AG04450 (cell line): Measurements from ENCODE around the gene MPST. TPM values are rescaled to one million over a fixed set of nuclear protein-coding genes. Genes with fewer than 3 reads are reported as not detected.

Source experiments
- CTCF ChIA-PET: fragments of 300-600, 350-600 bp; formaldehyde crosslinking; extraction: SDS; loops from one replicate; lab custom pipeline; 2022; ENCODE audit warnings: antibody characterized with exemption, inconsistent platforms; lab: Charles Lee
- POLR2A ChIA-PET: fragments of 350-600 bp; formaldehyde crosslinking; extraction: SDS; loops from one replicate; lab custom pipeline; 2021; ENCODE audit warnings: antibody characterized with exemption, inconsistent platforms; lab: Yijun Ruan, JAX
- DNase-seq: peaks from one replicate; pipeline ENCODE4 v3.0.0-alpha.2; 2011; ENCODE audit warnings: low read depth, low spot score
- H3K27ac ChIP-seq: one replicate; pipeline ENCODE4 v1.5.1; 2012; ENCODE audit warnings: low read depth, low read length, control low read depth
- H3K27me3 ChIP-seq: one replicate; pipeline ENCODE4 v1.6.0; 2012; ENCODE audit warnings: low read length; ENCODE audit not compliant: control insufficient read depth, insufficient read depth
- H3K4me3 ChIP-seq: 2 replicates; pipeline ENCODE4 v1.5.1; 2011; ENCODE audit warnings: mild to moderate bottlenecking, low read depth, low read length, control low read depth
- H3K9me3 ChIP-seq: 2 replicates; pipeline ENCODE4 v1.5.1; 2012; ENCODE audit warnings: low read length; ENCODE audit not compliant: control insufficient read depth, insufficient read depth
- polyA plus RNA-seq: library from polyadenylated mRNA; depleted of rRNA; stranded (reverse); fragments of >200 nt; gene quantifications from 2 replicates; pipeline ENCODE4 v1.2.3, GENCODE V29; 2011
- TF ChIP-seq, protein P1 (sequence below): IDR thresholded peaks from 2 replicates; pipeline ENCODE4 v1.5.1; 2011; ENCODE audit warnings: low read depth, low read length, control low read depth, inconsistent platforms

The MPST gene
- polyA plus RNA-seq, 1 experiment: 33.3 TPM

DNA sequence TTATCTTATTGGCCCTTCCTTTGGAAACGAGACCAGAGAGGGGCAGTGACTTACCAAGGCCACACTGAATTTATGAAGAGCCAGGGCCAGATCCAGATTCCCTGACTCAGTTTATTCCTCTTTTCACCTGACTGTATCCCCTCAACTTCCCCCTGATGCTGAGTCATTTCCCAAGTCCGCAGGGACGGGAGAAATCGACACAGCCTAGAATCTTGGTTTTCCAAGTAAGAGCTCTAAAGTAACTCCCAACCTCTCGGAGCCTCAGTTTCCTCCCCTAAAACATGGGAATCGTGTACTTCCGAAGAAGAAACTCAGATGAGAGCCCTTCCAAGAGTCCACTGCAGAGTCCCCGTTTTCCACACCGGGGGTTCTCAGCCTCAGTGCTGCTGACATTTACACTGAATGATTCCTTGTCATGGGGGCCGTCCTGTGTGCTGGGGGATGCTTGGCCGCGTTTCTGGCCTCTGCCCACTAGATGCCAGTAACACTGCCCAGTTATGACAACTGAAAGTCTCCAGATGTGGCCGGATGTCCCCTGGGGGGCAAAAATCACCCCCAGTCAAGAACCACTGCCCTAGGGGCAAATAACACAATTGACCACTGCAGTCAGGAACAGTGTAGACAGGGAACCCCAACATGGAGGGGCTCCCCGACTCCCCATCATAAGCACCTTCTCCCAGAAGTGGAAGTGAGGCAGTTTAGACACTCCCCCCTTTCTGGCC is 11.2 kb downstream of the MPST start:
- POLR2A ChIA-PET: interaction anchor here (1.4 kb wide), 1 partner anchor 11 kb away, joined by 4 read pairs; the partner anchor contains the start of genes MPST and TST
- H3K4me3 ChIP-seq: no peak overlapping the region

DNA sequence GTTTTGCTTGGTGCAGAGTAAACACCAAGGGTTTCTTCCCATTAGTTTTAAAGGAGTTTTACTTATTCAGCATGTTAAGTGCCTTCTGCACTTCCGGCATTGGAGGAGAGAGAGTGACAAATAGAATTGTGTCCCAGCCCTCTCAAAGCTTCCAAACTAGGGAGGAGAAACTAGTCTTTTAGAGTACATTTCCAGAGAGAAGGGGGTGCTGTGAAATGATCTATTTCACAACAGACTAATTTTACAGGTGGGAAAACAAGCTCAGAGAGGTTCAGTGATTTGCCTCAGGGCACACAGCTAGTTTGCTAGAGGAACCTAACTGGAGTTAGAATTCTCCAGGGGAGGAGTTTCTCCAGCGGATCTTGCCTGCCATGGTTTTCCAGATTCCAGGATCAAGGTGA is 12.6 kb downstream of the MPST start:
- Histone ChIP-seq H3K27me3 (peaks cover 2% of the 10 kb centered on the region), H3K4me3 (no peak overlapping the region), H3K9me3 (no peaks in the 10 kb centered on the region), H3K27ac (no peak overlapping the region)
- DNase-seq: no peak
- CTCF ChIA-PET: interaction anchor here (0.8 to 4.2 kb wide), 3 partner anchors 12 to 14 kb away, joined by 3 to 36 read pairs (median 11); partner anchors contain the start of genes MPST and TST
- TF ChIP-seq, protein P1, sequence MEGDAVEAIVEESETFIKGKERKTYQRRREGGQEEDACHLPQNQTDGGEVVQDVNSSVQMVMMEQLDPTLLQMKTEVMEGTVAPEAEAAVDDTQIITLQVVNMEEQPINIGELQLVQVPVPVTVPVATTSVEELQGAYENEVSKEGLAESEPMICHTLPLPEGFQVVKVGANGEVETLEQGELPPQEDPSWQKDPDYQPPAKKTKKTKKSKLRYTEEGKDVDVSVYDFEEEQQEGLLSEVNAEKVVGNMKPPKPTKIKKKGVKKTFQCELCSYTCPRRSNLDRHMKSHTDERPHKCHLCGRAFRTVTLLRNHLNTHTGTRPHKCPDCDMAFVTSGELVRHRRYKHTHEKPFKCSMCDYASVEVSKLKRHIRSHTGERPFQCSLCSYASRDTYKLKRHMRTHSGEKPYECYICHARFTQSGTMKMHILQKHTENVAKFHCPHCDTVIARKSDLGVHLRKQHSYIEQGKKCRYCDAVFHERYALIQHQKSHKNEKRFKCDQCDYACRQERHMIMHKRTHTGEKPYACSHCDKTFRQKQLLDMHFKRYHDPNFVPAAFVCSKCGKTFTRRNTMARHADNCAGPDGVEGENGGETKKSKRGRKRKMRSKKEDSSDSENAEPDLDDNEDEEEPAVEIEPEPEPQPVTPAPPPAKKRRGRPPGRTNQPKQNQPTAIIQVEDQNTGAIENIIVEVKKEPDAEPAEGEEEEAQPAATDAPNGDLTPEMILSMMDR: no peak
- POLR2A ChIA-PET: no interaction called here

More for the DNA sequence above, 11.2 kb downstream of the MPST start:
- no peak overlapping the region for H3K27ac ChIP-seq
- CTCF ChIA-PET: interaction anchor here (4.2 kb wide), 1 partner anchor 10 kb away, joined by 36 read pairs; the partner anchor contains the start of genes MPST and TST
- TF ChIP-seq, protein P1: no peak
- DNase-seq: no peak
- no peaks in the 10 kb centered on the region for H3K9me3 ChIP-seq
- H3K27me3 ChIP-seq: no peaks in the 10 kb centered on the region

DNA sequence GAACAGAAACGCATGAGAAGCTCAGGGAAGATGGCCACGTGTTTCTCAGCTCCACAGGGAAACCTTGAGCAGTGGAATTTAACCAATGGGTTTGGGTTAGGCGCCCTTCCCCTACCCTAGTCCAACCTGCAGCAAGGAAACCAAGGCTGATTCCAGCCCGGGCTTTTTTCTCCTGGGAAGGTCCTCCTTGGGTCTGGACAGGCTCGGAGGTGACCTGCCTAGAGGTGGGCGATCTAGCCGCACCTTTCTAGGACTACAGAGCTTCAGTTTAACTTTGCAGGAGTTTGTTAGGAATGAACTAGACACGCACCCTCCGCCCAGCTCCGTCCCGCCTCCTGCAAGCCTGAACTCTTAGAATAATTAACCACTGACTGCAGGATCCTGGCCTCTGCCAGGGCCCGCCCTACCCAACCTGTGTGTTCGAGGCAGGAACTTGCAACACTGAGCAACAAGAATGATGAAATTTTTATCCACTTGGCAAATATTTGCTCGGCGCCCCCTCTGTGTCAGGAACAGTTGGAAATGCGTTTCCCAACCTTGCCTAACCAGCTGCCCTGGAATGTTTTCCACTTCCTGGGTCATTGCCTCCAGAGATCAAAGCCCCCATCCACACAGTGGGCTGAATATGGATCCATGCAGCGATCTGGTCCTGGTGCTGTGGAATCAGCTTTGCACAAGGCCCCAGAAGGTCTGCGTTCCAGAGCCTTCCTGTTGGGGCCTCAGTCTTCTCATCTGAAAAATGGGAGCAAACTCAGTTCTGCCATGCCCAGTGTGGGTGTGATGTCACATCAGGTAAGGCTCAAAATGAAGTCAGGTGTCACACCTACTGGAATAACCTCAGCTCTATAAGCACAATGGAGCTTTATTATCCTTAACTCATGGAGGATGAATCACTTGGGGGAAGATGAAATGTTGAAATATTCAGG is 13.3 kb downstream of the MPST start:
- no peak for DNase-seq
- ChIA-PET POLR2A (interaction anchor here (0.6 kb wide), 1 partner anchor 129 kb away, joined by 3 read pairs; no protein-coding TSS in a partner anchor), CTCF (interaction anchor here (0.8 to 4.2 kb wide), 3 partner anchors 11 to 13 kb away, joined by 3 to 36 read pairs (median 11); partner anchors contain the start of genes MPST and TST)
- TF ChIP-seq, protein P1: no peak
- Histone ChIP-seq H3K9me3 (no peaks in the 10 kb centered on the region), H3K27ac (no peak overlapping the region), H3K4me3 (no peak overlapping the region), H3K27me3 (peaks cover 6% of the 10 kb centered on the region)

DNA sequence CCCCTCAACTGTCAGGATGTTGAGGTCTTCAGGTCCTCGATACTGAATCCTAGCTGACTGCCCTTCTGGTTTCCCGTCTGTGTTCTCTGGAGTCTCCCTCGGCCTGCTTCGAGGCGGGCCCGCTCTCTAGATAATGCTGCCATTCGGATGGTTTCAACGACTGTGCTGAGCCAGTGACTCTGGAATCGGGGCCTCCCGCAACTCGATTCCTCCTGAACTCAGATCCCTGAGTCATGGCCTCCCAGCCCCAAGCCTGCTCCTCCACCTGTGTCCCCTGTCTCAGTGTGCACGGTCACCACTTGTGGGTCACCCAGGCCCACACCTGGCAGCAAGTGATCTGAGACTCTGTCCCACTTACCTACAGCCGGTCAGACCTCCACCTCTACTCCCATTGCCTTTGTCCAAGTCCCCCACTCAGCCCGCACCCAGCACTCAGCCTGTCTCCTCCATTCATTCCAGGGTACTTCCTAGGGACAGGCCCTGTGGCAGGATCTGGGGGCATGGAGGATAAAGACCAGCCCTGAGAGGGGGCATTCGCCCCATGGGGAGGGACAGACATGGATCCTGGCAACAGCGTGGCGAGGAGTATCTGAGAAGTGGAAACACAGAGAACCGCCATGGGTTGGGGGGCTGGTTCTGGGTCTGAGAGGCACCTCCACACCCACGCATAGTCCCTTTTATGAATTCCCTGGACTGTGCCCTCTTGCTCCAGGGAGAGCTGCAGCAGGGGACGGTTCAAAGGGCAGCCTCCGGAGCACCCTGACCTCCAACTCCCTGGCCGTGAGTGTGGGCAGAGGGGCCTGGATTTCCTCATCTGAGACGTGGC is 14.3 kb downstream of the MPST start:
- TF ChIP-seq, protein P1: no peak
- Histone ChIP-seq H3K27me3 (peaks cover 7% of the 10 kb centered on the region), H3K4me3 (no peak overlapping the region), H3K27ac (no peak overlapping the region), H3K9me3 (no peaks in the 10 kb centered on the region)
- DNase-seq: no peak
- POLR2A ChIA-PET: no interaction called here
- CTCF ChIA-PET: interaction anchor here (1.8 to 4.2 kb wide), 2 partner anchors 10 to 13 kb away, joined by 11 to 36 read pairs; partner anchors contain the start of genes MPST and TST
